Keratinocyte (primary cell): ENCODE measurements around the gene LDB1. TPM values are rescaled to one million over a fixed set of nuclear protein-coding genes. Genes with fewer than 3 reads are reported as not detected.

Experiments used
- DNase-seq: peaks from one replicate; pipeline ENCODE4 v3.0.0-alpha.2; 2011; ENCODE audit warnings: low read depth, missing footprints, low spot score
- FAIRE-seq: peaks from 2 replicates; lab custom pipeline; 2011; peaks lifted over from hg19 to GRCh38; lab: Jason Lieb, UNC
- H2AFZ ChIP-seq: 2 replicates; pipeline ENCODE4 v1.6.0; 2012; ENCODE audit warnings: low read length, control low read depth, inconsistent platforms; ENCODE audit not compliant: control insufficient read depth
- H3K27ac ChIP-seq: 2 replicates; pipeline ENCODE4 v1.5.1; 2011; ENCODE audit warnings: low read length; ENCODE audit not compliant: control insufficient read depth, insufficient read depth
- H3K27me3 ChIP-seq: 3 replicates; pipeline ENCODE4 v1.6.0; 2011; ENCODE audit warnings: low read length; ENCODE audit not compliant: control insufficient read depth, insufficient read depth; ENCODE audit errors: extremely low read depth
- H3K36me3 ChIP-seq, 2 experiments: 2 replicates in 1 of 2; 3 replicates in 1 of 2; pipeline ENCODE4 v1.5.1; 2011; ENCODE audit warnings: low read length in 2 of 2, mild to moderate bottlenecking in 1 of 2; ENCODE audit not compliant: control insufficient read depth in 2 of 2, insufficient read depth in 2 of 2; ENCODE audit errors: extremely low read depth in 1 of 2
- H3K4me1 ChIP-seq: 3 replicates; pipeline ENCODE4 v1.5.1; 2011; ENCODE audit warnings: low read length; ENCODE audit not compliant: control insufficient read depth, insufficient read depth; ENCODE audit errors: extremely low read depth
- H3K4me2 ChIP-seq: 3 replicates; pipeline ENCODE4 v1.6.0; 2011; ENCODE audit warnings: low read depth, low read length; ENCODE audit not compliant: control insufficient read depth, insufficient read depth; ENCODE audit errors: extremely low read depth
- H3K4me3 ChIP-seq, 3 experiments: fragments of 200-600 bp in 1 of 3; sonication (generic) in 1 of 3; 2 replicates in 2 of 3; 3 replicates in 1 of 3; pipeline ENCODE4 v1.5.1; 2011 to 2016; ENCODE audit warnings: low read length in 3 of 3, mild to moderate bottlenecking in 3 of 3, control low read depth in 2 of 3, inconsistent platforms in 1 of 3, low read depth in 1 of 3, mixed read lengths in 1 of 3, mixed run types in 1 of 3, moderate library complexity in 1 of 3; ENCODE audit not compliant: control insufficient read depth in 2 of 3, insufficient read depth in 2 of 3; ENCODE audit errors: extremely low read depth in 1 of 3
- H3K79me2 ChIP-seq: 2 replicates; pipeline ENCODE4 v1.6.0; 2012; ENCODE audit warnings: low read length; ENCODE audit not compliant: control insufficient read depth, insufficient read depth
- H3K9ac ChIP-seq: 3 replicates; pipeline ENCODE4 v1.6.0; 2011; ENCODE audit warnings: low read length; ENCODE audit not compliant: control insufficient read depth, insufficient read depth; ENCODE audit errors: extremely low read depth
- H3K9me1 ChIP-seq: 3 replicates; pipeline ENCODE4 v1.6.0; 2011; ENCODE audit warnings: low read length; ENCODE audit not compliant: control insufficient read depth, insufficient read depth; ENCODE audit errors: extremely low read depth
- H3K9me3 ChIP-seq: 2 replicates; pipeline ENCODE4 v1.5.1; 2012; ENCODE audit warnings: low read depth, low read length; ENCODE audit not compliant: control insufficient read depth
- H4K20me1 ChIP-seq: 3 replicates; pipeline ENCODE4 v1.6.0; 2011; ENCODE audit warnings: low read length; ENCODE audit not compliant: control insufficient read depth, insufficient read depth; ENCODE audit errors: extremely low read depth
- CTCF ChIP-seq, 3 experiments: IDR thresholded peaks in 1 of 3; conservative IDR thresholded peaks in 1 of 3; optimal IDR thresholded peaks in 1 of 3; 2 replicates in 2 of 3; 3 replicates in 1 of 3; pipeline versions ENCODE3 to v1.5.1; 2011; ENCODE audit warnings: low read length in 3 of 3, mild to moderate bottlenecking in 3 of 3, moderate library complexity in 2 of 3, control low read depth in 1 of 3, inconsistent platforms in 1 of 3; ENCODE audit not compliant: insufficient read depth in 2 of 3; ENCODE audit errors: extremely low read depth in 1 of 3
- EZH2 ChIP-seq: IDR thresholded peaks from one replicate; pipeline ENCODE4 v1.6.1; 2012; ENCODE audit warnings: inconsistent platforms, mild to moderate bottlenecking, low read length, moderate library complexity
- dilution Hi-C: fragments of 300-500 bp; cut with MboI; formaldehyde crosslinking; loops from one replicate; pipeline ENCODE4 v1.7.0; 2020; ENCODE audit warnings: low sequenced_read_pairs; ENCODE audit not compliant: extremely low pct_ligation_motif_present
- polyA plus RNA-seq, 5 experiments: library from polyadenylated mRNA; depleted of rRNA in 3 of 5; stranded (reverse) in 3 of 5; stranded (forward) in 1 of 5; unstranded in 1 of 5; fragments of >200 nt; gene quantifications; 1 replicate in 1 of 5; 2 replicates in 3 of 5; 3 replicates in 1 of 5; pipeline versions ENCODE4 v1.2.1 to v1.2.3, GENCODE V29; 2011 to 2012; ENCODE audit warnings: missing spikeins in 2 of 5, low read depth in 1 of 5, low replicate concordance in 1 of 5

LDB1 gene
- polyA plus RNA-seq, 1 donor (not counting 4 experiments of a cell fraction or from before 2014, with no cell fraction given), result 97.3 TPM

- H4K20me1 ChIP-seq, result peaks cover 30% of the 10 kb centered on the region
- no peaks in the 10 kb centered on the region for H3K9me3 ChIP-seq
- peaks cover 1 to 14% of the 10 kb centered on the region in 2 experiments for H3K36me3 ChIP-seq
- H3K4me1 ChIP-seq, result peaks cover 52% of the 10 kb centered on the region
- no peak for TF ChIP-seq EZH2
- H2AFZ ChIP-seq, result peak overlapping the region; percentile 96
- H3K79me2 ChIP-seq, result peaks cover 43% of the 10 kb centered on the region
- H3K4me2 ChIP-seq, result peak overlapping the region; percentile 94
- peak overlapping the region; percentile 29 to 98 (median 67) for H3K4me3 ChIP-seq
- DNase-seq (no peak), FAIRE-seq (no peak)
- peak overlapping the region; percentile 99 for H3K9ac ChIP-seq
- H3K27me3 ChIP-seq, result no peaks in the 10 kb centered on the region
- H3K9me1 ChIP-seq, result peaks cover 7% of the 10 kb centered on the region
- dilution Hi-C loops, result no loop called here
- H3K27ac ChIP-seq, result peak overlapping the region; percentile 94
These were observed 12.0 kb upstream of the LDB1 start for GRCh38 chr10:102132193-102132562.

- H4K20me1 ChIP-seq, result peaks cover 24% of the 10 kb centered on the region
- H2AFZ ChIP-seq, result no peak overlapping the region
- H3K4me1 ChIP-seq, result peaks cover 46% of the 10 kb centered on the region
- TF ChIP-seq EZH2 (no peak), CTCF (optimal IDR thresholded peaks at IDR 0.05 in 1 of 3, IDR thresholded peaks at IDR 0.05 in 1 of 3, conservative IDR thresholded peaks at IDR 0.05 in 1 of 3; ENCODE audit: extremely low read depth in 1 of 3, insufficient read depth in 2 of 3, low read length in 3 of 3) (no peak)
- peaks cover 1 to 14% of the 10 kb centered on the region in 2 experiments for H3K36me3 ChIP-seq
- no peak for FAIRE-seq
- DNase-seq, result no peak
- H3K4me3 ChIP-seq, result peak overlapping the region in 1 of 3 experiments; percentile 29
- H3K9ac ChIP-seq, result peak overlapping the region; percentile 99
- H3K79me2 ChIP-seq, result peaks cover 37% of the 10 kb centered on the region
- peak overlapping the region; percentile 94 for H3K27ac ChIP-seq
- H3K27me3 ChIP-seq, result no peaks in the 10 kb centered on the region
- dilution Hi-C loops, result no loop called here
- H3K4me2 ChIP-seq, result peak overlapping the region; percentile 94
- peaks cover 7% of the 10 kb centered on the region for H3K9me1 ChIP-seq
- H3K9me3 ChIP-seq, result no peaks in the 10 kb centered on the region
These were observed 11.4 kb upstream of the LDB1 start for GRCh38 chr10:102131286-102132170.
